Stimulated activated naive CD8-positive, alpha-beta T cell treated with anti-CD3 and anti-CD28 coated beads, Interleukin-15, Interleukin-2, amounts not matched to agents 100 ng/mL and 50 ng/mL, for 24 hours (primary cell): Measurements from ENCODE around the gene CEP120.
A peak's percentile ranks its signal among the peaks of the same experiment; 100 is the strongest.
"Not testable (repeated sequence)": the region's sequence is repeated elsewhere in the genome, so short reads cannot be mapped to it uniquely, and the experiment has no call there.

Experiments used
- H3K27ac Mint-ChIP-seq: one replicate; pipeline ENCODE4 v1.8.0; 2021; ENCODE audit warnings: mild to moderate bottlenecking, mixed read lengths
- H3K27me3 Mint-ChIP-seq: one replicate; pipeline ENCODE4 v1.8.0; 2021; ENCODE audit warnings: mixed read lengths
- H3K36me3 Mint-ChIP-seq: one replicate; pipeline ENCODE4 v1.8.0; 2021; ENCODE audit warnings: low read depth, mixed read lengths
- H3K4me1 Mint-ChIP-seq: one replicate; pipeline ENCODE4 v1.8.0; 2021; ENCODE audit warnings: low read depth, mixed read lengths
- H3K4me3 Mint-ChIP-seq: one replicate; pipeline ENCODE4 v1.8.0; 2021; ENCODE audit warnings: mild to moderate bottlenecking, mixed read lengths
- H3K9me3 Mint-ChIP-seq: one replicate; pipeline ENCODE4 v1.8.0; 2021; ENCODE audit warnings: mixed read lengths

Gene CEP120

DNA sequence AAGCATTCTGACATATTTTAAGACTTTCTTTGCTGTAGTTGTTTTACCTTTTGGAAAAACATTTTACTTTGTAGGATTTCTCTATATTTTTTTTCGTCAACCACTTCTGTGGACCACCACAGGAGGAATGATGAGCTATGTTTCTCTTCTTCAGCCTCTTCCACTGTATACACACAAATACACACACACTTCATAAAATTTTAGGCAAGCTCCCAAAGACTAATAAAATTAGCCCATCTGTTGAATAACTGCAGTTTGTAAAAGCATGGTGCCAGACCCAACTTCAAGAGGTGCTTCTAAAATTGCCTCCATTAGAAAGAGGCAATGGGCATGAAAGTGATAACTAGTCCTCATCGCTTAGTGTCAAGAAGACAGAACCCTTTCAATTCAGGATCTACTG lies 4.1 kb upstream of the CEP120 start:
- Mint-ChIP-seq H3K4me3 (no peak overlapping the region), H3K27ac (no peak overlapping the region), H3K36me3 (no peaks in the 10 kb centered on the region), H3K27me3 (peaks cover 5% of the 10 kb centered on the region), H3K4me1 (peaks cover 21% of the 10 kb centered on the region), H3K9me3 (no peaks in the 10 kb centered on the region)

DNA sequence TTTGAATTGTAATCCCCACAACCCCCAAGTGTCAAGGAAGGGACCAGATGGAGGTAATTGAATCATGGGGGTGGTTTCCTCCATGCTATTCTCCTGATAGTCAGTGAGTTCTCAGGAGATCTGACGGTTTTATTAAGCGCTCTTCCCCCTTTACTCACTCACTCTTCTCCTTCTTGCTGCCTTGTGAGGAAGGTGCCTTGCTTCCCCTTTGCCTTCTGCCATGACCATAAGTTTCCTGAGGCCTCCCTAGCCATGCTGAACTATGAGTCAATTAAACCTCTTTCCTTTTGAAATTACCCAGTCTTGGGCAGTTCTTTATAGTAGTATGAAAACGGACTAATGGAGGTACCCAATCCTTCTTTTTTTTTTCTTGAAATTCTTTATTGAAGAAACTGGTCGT lies 2.2 kb upstream of the CEP120 start:
- no peaks in the 10 kb centered on the region for H3K27me3 Mint-ChIP-seq
- peaks cover 21% of the 10 kb centered on the region for H3K4me1 Mint-ChIP-seq
- H3K27ac Mint-ChIP-seq, result no peak overlapping the region
- H3K36me3 Mint-ChIP-seq, result no peaks in the 10 kb centered on the region
- H3K9me3 Mint-ChIP-seq, result no peaks in the 10 kb centered on the region
- peak overlapping the region; percentile 7 for H3K4me3 Mint-ChIP-seq

DNA sequence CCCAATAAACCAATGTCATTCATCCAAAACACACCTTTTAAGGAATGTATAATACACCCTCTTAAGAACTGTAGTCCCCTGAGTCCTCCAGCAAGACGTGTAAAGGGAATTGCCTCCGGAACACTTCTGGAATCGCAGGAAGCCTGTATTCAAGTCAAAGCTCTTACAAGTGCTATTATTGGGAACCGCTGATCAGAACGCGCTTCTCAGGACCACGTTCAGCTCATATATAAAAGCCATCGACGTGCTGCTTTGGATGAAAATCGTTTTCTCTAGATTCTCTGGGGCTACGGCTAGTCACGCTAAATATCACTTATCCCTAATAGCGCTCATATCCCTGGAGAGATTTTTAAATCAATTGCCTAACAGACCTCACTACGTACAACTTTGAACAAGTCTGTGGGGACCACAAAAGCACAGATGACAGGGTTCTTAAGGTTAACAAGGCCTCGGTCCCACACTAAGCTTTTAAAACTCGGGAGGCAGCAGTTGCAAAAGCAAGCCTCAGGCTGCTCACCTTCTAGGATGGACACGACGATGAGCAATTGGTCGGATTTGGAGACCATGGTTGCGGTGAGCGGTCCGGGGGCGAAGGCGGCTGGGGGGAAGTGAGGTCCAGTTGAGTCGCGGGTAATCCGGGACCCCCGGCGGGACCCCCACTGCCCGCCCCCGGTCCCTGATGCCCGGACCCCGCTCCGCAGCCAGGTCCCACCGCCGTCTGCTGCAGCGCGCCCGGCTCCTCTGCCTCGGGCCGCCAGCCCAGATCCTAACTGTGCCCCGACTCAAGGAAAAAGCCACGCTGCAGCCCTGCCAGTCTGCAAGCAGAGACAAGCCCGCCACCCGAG lies 548 bp downstream of the CEP120 start:
- peaks cover 26% of the 10 kb centered on the region for H3K4me1 Mint-ChIP-seq
- no peaks in the 10 kb centered on the region for H3K27me3 Mint-ChIP-seq
- no peak overlapping the region for H3K27ac Mint-ChIP-seq
- peaks cover 15% of the 10 kb centered on the region for H3K36me3 Mint-ChIP-seq
- H3K9me3 Mint-ChIP-seq, result no peaks in the 10 kb centered on the region
- H3K4me3 Mint-ChIP-seq, result no peak overlapping the region

GRCh38 chr5:123421773-123422172 lies 1.4 kb downstream of the CEP120 start:
- peaks cover 21% of the 10 kb centered on the region for H3K36me3 Mint-ChIP-seq
- H3K4me1 Mint-ChIP-seq, result peaks cover 28% of the 10 kb centered on the region
- no peak overlapping the region for H3K27ac Mint-ChIP-seq
- H3K27me3 Mint-ChIP-seq, result no peaks in the 10 kb centered on the region
- H3K4me3 Mint-ChIP-seq, result no peak overlapping the region
- H3K9me3 Mint-ChIP-seq, result no peaks in the 10 kb centered on the region

DNA sequence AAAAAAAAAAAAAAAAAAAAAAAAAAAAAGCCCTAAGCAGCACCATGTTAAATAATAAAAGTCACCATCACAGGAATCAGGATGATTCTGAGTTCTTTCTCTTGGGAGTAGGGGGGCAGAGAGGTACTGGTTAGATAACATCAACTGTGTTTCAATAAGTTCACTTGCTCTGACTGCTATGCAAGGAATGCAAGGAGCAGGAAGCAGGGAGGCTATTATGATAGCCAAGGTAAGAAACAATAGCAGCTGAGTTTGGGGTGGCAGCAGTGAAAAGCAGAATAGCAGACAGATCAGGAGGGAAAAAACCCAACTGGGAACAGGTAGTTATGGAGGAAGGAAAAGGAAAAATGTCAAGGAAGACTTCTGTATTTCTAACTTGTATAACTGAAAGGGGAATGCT lies 8.2 kb downstream of the CEP120 start:
- no peaks in the 10 kb centered on the region for H3K9me3 Mint-ChIP-seq
- H3K4me3 Mint-ChIP-seq, result no peak overlapping the region
- peaks cover 66% of the 10 kb centered on the region for H3K36me3 Mint-ChIP-seq
- peaks cover 22% of the 10 kb centered on the region for H3K4me1 Mint-ChIP-seq
- H3K27ac Mint-ChIP-seq, result no peak overlapping the region
- H3K27me3 Mint-ChIP-seq, result no peaks in the 10 kb centered on the region

GRCh38 chr5:123412206-123412605 lies 11.0 kb downstream of the CEP120 start:
- H3K36me3 Mint-ChIP-seq, result peaks cover 59% of the 10 kb centered on the region

DNA sequence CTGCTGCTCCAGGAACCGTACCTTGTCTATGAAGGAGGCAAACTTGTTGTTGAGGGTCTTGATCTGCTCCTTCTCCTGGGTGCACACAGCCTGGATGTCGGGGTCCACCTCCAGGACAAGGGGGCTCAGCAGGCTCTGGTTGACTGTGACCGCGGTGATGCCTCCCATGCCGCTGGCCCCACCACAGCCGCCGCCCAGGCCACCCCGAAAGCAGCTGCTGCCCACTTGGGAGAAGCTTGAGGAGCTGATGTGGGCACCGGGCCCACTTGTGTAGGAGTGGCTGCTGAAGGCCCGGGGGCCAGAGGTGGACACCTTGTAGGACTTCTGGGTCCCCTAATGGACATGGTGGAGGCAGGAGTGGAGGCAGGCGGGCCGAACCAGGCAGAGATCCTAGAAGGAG lies 21.2 kb downstream of the CEP120 start:
- H3K9me3 Mint-ChIP-seq, result not testable (repeated sequence)

More at GRCh38 chr5:123412206-123412605, 11.0 kb downstream of the CEP120 start:
- H3K4me1 Mint-ChIP-seq, result peaks cover 12% of the 10 kb centered on the region
- H3K27ac Mint-ChIP-seq, result no peak overlapping the region
- H3K9me3 Mint-ChIP-seq, result no peaks in the 10 kb centered on the region
- H3K27me3 Mint-ChIP-seq, result no peaks in the 10 kb centered on the region
- no peak overlapping the region for H3K4me3 Mint-ChIP-seq

GRCh38 chr5:123401320-123401719 lies 21.9 kb downstream of the CEP120 start:
- peaks cover 71% of the 10 kb centered on the region for H3K36me3 Mint-ChIP-seq
- no peaks in the 10 kb centered on the region for H3K9me3 Mint-ChIP-seq
- H3K4me1 Mint-ChIP-seq, result peaks cover 13% of the 10 kb centered on the region
- no peak overlapping the region for H3K27ac Mint-ChIP-seq
- no peaks in the 10 kb centered on the region for H3K27me3 Mint-ChIP-seq
- no peak overlapping the region for H3K4me3 Mint-ChIP-seq

More for the DNA sequence above, 21.2 kb downstream of the CEP120 start:
- not testable (repeated sequence) for H3K4me3 Mint-ChIP-seq, H3K27me3 Mint-ChIP-seq, H3K27ac Mint-ChIP-seq
- Mint-ChIP-seq H3K36me3 (peaks cover 72% of the 10 kb centered on the region), H3K4me1 (peaks cover 16% of the 10 kb centered on the region)

GRCh38 chr5:123400870-123401291 lies 22.3 kb downstream of the CEP120 start:
- H3K4me3 Mint-ChIP-seq, H3K27ac Mint-ChIP-seq, H3K9me3 Mint-ChIP-seq, H3K4me1 Mint-ChIP-seq, H3K27me3 Mint-ChIP-seq: not testable (repeated sequence)
- H3K36me3 Mint-ChIP-seq, result peaks cover 68% of the 10 kb centered on the region

DNA sequence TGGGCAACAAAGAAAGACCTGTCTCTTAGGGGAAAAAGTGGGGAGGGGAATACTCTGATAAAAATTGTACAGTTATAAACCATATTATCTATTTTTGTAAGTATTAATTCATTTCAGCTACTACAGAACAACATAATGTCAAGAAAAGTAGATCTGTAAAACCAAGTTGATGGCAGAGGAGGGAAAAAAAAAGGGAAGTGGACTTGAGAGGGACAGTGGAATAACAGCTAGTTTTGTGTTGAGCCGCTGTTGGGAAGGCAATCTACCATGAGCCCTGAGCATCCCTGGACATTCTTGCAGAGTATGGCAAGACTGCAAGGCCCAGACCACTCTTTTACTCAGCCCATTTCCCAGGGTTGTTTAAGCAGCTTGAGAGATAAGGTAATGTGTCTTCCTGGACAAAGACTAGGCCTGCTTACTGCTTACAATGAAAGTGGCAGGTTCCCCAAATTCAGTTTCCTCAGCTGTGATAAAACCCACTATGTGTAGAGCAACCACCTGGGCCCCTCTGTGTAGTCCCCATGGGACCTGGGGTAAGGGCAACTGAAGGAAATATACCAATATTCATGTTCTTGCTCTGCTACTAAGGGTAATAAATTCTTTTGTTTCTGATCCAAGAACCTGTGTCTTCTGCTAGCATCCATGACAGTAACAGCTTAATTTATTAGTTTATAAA lies 25.0 kb downstream of the CEP120 start:
- peaks cover 59% of the 10 kb centered on the region for H3K36me3 Mint-ChIP-seq
- peaks cover 5% of the 10 kb centered on the region for H3K4me1 Mint-ChIP-seq
- no peak overlapping the region for H3K4me3 Mint-ChIP-seq
- H3K27me3 Mint-ChIP-seq, result no peaks in the 10 kb centered on the region
- H3K27ac Mint-ChIP-seq, result no peak overlapping the region
- no peaks in the 10 kb centered on the region for H3K9me3 Mint-ChIP-seq

DNA sequence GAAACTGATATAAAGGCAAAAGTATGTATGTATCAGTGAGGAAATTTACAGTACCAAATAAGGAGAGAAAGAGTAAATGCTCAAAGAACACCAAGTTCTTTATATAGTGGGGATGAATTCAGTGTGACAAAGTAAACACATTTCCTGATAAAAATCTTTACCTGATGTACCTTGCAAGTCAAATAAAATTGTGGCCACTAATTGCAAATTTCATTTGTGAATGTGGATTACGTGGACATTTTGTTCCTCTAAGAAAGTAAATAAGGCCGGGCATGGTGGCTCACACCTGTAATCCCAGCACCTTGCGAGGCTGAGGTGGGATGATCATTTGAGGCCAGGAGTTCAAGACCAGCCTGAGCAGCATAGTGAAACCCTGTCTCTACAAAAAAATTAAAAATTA lies 25.7 kb downstream of the CEP120 start:
- H3K27ac Mint-ChIP-seq, result no peak overlapping the region
- peaks cover 59% of the 10 kb centered on the region for H3K36me3 Mint-ChIP-seq
- peaks cover 5% of the 10 kb centered on the region for H3K4me1 Mint-ChIP-seq
- H3K27me3 Mint-ChIP-seq, result no peaks in the 10 kb centered on the region
- no peak overlapping the region for H3K4me3 Mint-ChIP-seq
- H3K9me3 Mint-ChIP-seq, result no peaks in the 10 kb centered on the region

DNA sequence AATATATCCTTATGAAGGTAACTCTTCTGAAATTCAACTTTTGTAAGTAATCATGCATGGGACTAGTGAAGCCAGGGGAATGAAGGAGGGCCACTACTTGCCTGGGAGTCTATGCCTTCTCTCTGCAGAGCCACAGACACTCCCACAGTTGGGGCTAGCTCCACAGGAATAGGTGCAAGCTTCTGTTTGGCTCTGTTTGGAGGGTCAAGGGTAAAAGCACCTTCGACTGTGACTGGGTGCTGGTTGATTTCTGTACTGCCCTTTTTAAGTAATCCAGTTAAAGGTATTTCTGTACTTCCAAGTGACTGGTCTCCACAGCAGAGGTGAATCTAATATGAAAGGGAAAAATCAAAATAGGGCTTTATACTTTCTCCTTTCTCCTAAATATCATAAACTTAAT lies 32.2 kb downstream of the CEP120 start:
- no peaks in the 10 kb centered on the region for H3K4me1 Mint-ChIP-seq
- peaks cover 58% of the 10 kb centered on the region for H3K36me3 Mint-ChIP-seq
- H3K27ac Mint-ChIP-seq, result no peak overlapping the region
- no peaks in the 10 kb centered on the region for H3K27me3 Mint-ChIP-seq
- no peak overlapping the region for H3K4me3 Mint-ChIP-seq
- H3K9me3 Mint-ChIP-seq, result no peaks in the 10 kb centered on the region

- Mint-ChIP-seq H3K9me3 (no peaks in the 10 kb centered on the region), H3K4me1 (no peaks in the 10 kb centered on the region), H3K36me3 (peaks cover 68% of the 10 kb centered on the region), H3K27ac (no peak overlapping the region), H3K4me3 (no peak overlapping the region), H3K27me3 (no peaks in the 10 kb centered on the region)
Measured at GRCh38 chr5:123389794-123390193, 33.4 kb downstream of the CEP120 start.

- H3K4me1 Mint-ChIP-seq, result no peaks in the 10 kb centered on the region
- H3K9me3 Mint-ChIP-seq, result no peaks in the 10 kb centered on the region
- H3K27me3 Mint-ChIP-seq, result no peaks in the 10 kb centered on the region
- peaks cover 68% of the 10 kb centered on the region for H3K36me3 Mint-ChIP-seq
- no peak overlapping the region for H3K27ac Mint-ChIP-seq
- H3K4me3 Mint-ChIP-seq, result no peak overlapping the region
Measured at GRCh38 chr5:123387313-123387712, 35.9 kb downstream of the CEP120 start.

GRCh38 chr5:123382252-123382651 lies 41.0 kb downstream of the CEP120 start:
- no peaks in the 10 kb centered on the region for H3K27me3 Mint-ChIP-seq
- H3K4me1 Mint-ChIP-seq, result no peaks in the 10 kb centered on the region
- no peak overlapping the region for H3K27ac Mint-ChIP-seq
- no peaks in the 10 kb centered on the region for H3K9me3 Mint-ChIP-seq
- no peak overlapping the region for H3K4me3 Mint-ChIP-seq
- H3K36me3 Mint-ChIP-seq, result peaks cover 60% of the 10 kb centered on the region
